ENCODE data around the gene NME7. TPM values are rescaled to one million over a fixed set of nuclear protein-coding genes. Genes with fewer than 3 reads are reported as not detected.
"Not testable (repeated sequence)": the region's sequence is repeated elsewhere in the genome, so short reads cannot be mapped to it uniquely, and the experiment has no call there.

NME7 gene
- total RNA-seq, 1 experiment from 2014 or later, result 13.8 TPM

GRCh38 chr1:169184812-169185211 lies 182.8 kb downstream of the NME7 start (continued):
- TF ChIP-seq MLX (CRISPR knock-in tag; IDR thresholded peaks at IDR 0.05) (no peak), ZNF532 (CRISPR knock-in tag; IDR thresholded peaks at IDR 0.05; ENCODE audit: borderline replicate concordance) (no peak), ELF4 (CRISPR knock-in tag; IDR thresholded peaks at IDR 0.05; ENCODE audit: low read depth) (no peak), NR2C2 (CRISPR knock-in tag; IDR thresholded peaks at IDR 0.05) (no peak), STAT6 (CRISPR knock-in tag; conservative IDR thresholded peaks at IDR 0.05; ENCODE audit: low read depth) (no peak), GTF2I (CRISPR knock-in tag; conservative IDR thresholded peaks at IDR 0.05) (no peak), PRDM15 (CRISPR knock-in tag; IDR thresholded peaks at IDR 0.05) (no peak), MYBL2 (CRISPR knock-in tag; IDR thresholded peaks at IDR 0.05) (no peak)

GRCh38 chr1:169180174-169180573 lies 187.4 kb downstream of the NME7 start:
- POLR2A ChIA-PET, result no interaction called here
- Mint-ChIP-seq H3K9me3 (0 out of 2 replicates have a peak, but pooled peaks cover 4% of the 10 kb centered on the region), H3K27me3 (ENCODE audit: low read depth) (no peaks in the 10 kb centered on the region), H3K4me1 (peaks cover 8% of the 10 kb centered on the region), H3K4me3 (no peak overlapping the region), H3K36me3 (no peaks in the 10 kb centered on the region), H3K27ac (no peak overlapping the region)
- CTCF ChIA-PET, result no interaction called here
- DNase-seq (ENCODE audit: low spot score) (no peak), ATAC-seq (no peak)
- no peak for TF ChIP-seq EMX1 (CRISPR knock-in tag; IDR thresholded peaks at IDR 0.05)
- no peak for TF ChIP-seq ERG (CRISPR knock-in tag; IDR thresholded peaks at IDR 0.05)
- no peak for TF ChIP-seq ZNF396 (CRISPR knock-in tag; IDR thresholded peaks at IDR 0.05; ENCODE audit: borderline replicate concordance)
- no peak for TF ChIP-seq TP53 (CRISPR knock-in tag; IDR thresholded peaks at IDR 0.05)

GRCh38 chr1:169179431-169179830 lies 188.2 kb downstream of the NME7 start:
- ATAC-seq; CTCF ChIA-PET; DNase-seq (ENCODE audit: low spot score); POLR2A ChIA-PET; H3K9me3 Mint-ChIP-seq; H3K4me1 Mint-ChIP-seq; H3K27ac Mint-ChIP-seq; H3K27me3 Mint-ChIP-seq (ENCODE audit: low read depth); H3K4me3 Mint-ChIP-seq; H3K36me3 Mint-ChIP-seq: not testable (repeated sequence)

Data from WTC11 (cell line).